ENCODE results near the gene ANKRD23. TPM values are rescaled to one million over a fixed set of nuclear protein-coding genes. Genes with fewer than 3 reads are reported as not detected.

Gene ANKRD23
- total RNA-seq, 1 experiment from 2014 or later: 1.8 TPM

DNA sequence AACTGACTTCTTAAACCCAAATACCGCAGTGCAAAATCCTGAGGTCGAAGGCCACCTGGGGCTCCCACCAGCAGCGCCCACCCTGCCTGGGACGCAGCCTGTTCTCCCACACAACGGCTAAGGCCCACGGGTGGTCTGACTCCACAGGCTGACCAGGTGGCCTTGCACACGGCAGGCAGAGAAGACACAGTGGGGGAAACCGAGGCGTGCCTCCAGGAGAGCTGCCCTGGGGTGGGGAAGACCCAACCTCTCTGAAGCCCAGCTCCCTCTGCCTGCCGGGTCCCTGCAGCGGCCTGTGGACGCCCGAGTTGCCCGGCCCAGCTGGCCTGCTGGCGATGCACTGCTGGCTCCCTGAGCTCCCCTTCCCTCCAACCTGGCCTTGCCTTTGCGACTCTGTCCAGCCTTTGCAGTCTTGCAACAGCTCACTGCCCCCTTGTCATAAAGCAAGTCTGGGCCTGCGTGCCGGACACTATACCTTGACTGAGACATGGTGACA lies 35.8 kb upstream of the ANKRD23 start:
- in situ Hi-C loops (cut with HindIII; ENCODE audit: low pct_unique_long_range_greater_than_20kb, low sequenced_read_pairs): no loop called here
- no peak for DNase-seq (ENCODE audit: low read depth, low spot score)

DNA sequence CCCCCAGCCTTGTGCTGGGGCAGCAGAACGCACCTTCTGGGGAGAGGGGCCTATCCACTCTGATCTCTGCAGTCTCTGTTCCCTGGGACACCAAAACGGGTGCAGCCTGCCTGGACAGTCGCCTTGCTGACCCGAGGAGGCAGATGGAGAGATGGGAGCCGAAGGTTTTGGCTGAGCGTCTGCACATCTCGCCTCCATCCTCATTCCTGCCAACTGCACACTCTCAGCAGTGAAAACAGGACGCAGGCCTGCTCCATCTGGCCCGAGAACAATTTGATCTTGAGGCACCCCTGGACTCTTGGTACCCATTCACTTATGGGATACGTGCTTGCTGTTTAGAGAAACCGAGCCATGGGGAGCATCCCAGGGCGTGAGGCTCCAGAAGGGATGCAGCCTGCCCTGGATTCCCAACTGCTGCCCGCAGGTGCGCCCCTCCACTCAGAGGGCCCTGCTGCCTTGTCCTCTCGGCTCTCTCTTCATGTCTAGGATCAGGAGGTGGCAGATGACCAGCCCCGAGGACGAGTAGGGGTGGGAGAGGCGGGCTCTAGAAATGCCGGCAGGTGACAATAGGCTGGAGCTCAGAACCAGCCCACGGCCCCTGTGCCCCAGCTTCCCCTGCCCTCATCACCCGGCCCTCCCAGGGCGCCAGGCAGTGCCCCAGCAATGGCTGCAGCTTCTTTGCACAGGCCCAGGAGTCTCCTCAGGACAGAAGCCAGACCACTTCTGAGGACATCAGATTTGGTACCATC lies 35.1 kb upstream of the ANKRD23 start:
- no peak for DNase-seq (ENCODE audit: low read depth, low spot score)
- in situ Hi-C loops (cut with HindIII; ENCODE audit: low pct_unique_long_range_greater_than_20kb, low sequenced_read_pairs): no loop called here

DNA sequence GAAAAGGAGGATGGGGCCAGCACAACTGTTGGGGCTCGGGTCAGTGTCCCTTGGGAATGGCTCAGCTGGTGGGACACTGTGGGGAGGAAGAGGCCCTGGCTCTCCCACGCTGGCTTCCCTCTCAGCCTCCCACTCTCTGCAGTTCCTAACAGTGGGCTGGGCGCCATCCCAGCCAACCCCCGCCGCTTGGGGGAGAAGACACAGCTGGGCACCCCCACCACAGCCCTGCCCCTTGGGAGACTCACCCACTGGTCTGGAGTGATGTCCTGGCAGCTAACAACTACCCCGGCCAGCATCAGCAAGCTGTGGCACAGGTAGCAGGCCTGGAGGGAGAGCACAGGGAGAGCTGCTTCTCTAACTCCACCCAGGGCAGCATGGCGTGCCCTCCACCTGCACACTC lies 34.4 kb upstream of the ANKRD23 start:
- no peak for DNase-seq (ENCODE audit: low read depth, low spot score)
- in situ Hi-C loops (cut with HindIII; ENCODE audit: low pct_unique_long_range_greater_than_20kb, low sequenced_read_pairs): no loop called here

DNA sequence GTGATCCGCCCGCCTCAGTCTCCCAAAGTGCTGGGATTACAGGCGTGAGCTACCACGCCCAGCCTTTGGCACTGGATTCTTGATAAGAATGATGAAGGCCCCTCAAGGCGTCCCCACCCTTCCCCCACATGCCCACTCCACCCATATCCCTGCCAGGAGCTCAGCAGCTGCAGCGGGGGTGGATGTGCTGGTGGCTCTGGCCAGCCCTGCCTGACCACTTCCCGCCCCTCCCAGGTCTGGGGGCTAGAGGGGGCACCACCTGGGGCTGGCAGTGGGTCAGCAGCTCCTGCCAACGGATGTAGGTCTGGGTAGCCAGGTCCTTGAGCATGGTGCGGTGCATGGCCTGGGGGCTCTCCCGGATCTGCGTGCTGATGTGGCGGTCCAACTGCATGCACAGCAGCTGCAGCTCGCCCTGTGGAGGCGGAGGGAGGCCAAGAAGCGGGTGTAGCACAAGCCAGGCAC lies 33.8 kb upstream of the ANKRD23 start:
- in situ Hi-C loops (cut with HindIII; ENCODE audit: low pct_unique_long_range_greater_than_20kb, low sequenced_read_pairs): no loop called here
- no peak for DNase-seq (ENCODE audit: low read depth, low spot score)

DNA sequence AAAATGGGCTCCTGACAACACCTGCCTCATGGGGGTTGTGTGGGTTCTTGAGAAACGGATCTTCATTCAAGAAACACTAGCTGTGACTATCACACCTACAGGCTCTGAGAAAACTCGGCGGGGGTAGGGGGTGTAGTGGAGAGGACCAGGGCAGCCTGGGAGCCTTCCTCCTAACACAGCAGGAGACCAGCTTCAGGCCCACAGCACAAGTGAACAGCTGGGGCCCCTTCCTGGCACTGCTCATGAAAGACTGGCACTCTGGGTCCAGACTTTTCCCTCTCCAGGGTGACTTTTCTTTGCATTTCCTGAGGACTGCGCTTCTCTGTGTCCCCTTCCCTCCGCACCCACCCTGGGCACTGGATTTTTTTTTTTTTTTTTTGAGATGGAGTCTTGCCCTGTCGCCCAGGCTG lies 33.2 kb upstream of the ANKRD23 start:
- in situ Hi-C loops (cut with HindIII; ENCODE audit: low pct_unique_long_range_greater_than_20kb, low sequenced_read_pairs): no loop called here

DNA sequence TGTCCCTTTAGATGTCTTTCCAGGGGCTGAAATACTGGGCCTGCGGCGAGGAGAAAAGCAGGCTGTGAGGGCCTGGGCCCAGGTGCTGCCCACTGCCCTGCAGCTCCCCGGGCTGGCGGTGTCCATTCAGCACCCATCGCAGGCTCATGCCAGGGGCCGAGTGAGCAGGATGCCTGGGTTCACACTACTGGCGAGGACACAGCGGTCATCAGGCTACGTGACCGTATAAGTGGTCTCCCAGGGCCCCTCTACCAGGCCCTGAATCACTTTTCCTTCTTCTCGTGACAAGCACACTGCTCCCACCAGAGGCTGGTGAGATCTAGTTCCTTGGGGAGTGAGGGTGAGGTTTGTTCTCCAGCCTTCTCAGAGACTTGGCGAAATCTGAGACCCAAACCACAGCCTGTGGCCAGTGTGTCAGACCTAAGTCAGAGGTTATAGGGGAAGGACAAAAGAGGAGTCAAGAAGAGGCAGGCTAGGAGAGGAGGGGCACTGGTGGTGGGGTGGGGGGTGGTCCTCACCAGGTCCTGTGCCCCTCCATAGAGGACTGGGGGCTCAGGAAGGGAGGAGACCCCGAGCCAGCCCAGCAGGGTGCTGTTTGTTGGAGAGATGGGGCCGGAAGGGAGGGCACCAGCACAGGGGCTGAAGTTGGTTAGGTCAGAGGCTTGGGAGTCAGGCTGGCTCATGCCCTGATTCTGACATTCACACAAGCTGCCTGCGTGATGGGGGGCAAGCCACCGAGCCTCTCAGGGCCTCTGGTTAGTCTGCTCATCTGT lies 32.6 kb upstream of the ANKRD23 start:
- no peak for DNase-seq (ENCODE audit: low read depth, low spot score)
- in situ Hi-C loops (cut with HindIII; ENCODE audit: low pct_unique_long_range_greater_than_20kb, low sequenced_read_pairs): no loop called here

More for the DNA sequence above, 33.2 kb upstream of the ANKRD23 start:
- no peak for DNase-seq (ENCODE audit: low read depth, low spot score)

DNA sequence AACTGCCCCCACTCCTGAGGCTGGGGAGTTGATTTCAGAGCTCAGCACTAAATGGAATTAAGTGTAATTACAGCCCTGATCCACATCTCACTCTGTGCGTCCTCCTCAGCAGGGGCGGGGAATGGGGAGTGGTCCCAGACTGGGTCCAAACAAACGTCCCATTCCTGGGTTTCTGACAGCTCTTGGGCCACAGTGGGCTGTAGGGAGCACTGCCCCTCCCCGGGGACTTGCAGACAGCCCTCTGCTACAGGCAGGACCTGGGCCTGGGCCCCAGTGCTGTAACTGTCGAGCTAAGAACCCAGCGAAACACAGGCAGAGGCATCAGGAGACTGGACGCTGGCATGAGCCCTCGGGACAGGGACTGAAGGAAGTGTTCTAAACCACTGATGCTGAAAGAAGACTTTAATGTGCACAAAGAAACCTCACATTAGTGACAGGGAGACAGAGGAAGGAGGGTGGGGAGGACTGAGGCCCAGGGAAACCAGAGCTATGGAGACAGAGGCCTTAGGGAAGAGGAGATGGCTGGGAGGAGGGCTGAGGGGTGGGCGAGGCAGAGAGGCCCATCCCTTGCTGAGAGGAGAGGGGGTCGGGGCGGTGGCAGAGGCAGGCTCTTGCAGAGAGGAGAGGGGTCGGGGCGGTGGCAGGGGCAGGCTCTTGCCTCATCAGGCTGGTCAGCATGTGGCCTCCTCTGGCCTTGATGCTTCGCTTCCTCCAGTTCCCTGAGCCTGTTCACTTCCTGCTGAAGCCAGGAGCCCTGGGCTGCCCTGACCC lies 31.9 kb upstream of the ANKRD23 start:
- in situ Hi-C loops (cut with HindIII; ENCODE audit: low pct_unique_long_range_greater_than_20kb, low sequenced_read_pairs): no loop called here
- peak; percentile 74 for DNase-seq (ENCODE audit: low read depth, low spot score)

DNA sequence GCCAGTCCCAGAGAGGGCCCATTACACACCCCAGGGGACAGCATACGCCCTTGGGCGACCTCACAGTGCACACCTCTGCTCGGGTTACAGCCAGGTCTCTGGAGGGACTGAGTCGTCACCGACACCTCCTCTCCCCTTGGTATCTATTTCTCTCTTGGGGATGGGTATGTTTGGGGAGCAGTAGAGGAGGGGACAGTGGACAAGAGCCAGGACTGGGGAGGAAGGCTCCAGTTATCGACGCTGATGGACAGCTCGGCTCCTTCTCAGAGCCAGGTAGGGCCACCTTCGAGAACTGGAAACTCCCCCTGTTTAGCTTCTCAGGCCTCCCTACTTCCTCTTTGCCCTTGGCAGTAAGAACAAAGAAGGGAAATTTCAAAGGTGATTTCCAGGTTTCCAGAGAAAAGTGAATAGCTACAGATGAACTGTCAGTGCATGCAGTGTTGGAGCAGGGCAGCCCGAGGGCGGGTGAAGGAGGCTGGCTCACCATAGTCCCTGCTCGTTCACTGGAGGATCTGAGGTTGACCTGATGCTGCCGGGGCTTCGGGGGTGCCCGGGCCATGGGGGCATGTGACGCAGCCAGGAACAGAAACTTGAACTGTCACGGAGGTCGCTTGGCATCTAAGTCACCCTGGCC lies 30.5 kb upstream of the ANKRD23 start:
- DNase-seq (ENCODE audit: low read depth, low spot score): no peak
- in situ Hi-C loops (cut with HindIII; ENCODE audit: low pct_unique_long_range_greater_than_20kb, low sequenced_read_pairs): no loop called here

DNA sequence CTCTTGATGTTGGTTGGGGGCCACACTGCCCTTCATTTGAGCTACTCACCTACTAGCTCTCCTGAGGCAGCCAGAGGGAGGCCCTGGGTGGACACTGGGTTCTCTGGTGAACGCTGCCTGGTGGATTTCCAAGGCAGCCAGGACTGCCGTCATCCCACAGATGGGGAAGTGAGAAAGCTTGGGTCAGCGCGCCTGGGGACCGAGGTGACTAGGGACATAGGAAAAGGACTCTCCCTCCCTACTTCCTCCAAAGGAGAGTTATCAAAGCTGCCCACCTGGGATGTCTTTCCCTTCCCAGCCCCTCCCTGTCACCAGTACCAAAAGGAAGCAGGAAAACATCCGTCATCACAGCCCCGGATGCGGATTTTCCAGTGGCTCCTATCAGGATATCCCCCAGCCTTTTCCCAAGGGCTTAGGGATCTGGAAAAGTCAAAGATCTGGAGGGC lies 29.9 kb upstream of the ANKRD23 start:
- in situ Hi-C loops (cut with HindIII; ENCODE audit: low pct_unique_long_range_greater_than_20kb, low sequenced_read_pairs): no loop called here
- no peak for DNase-seq (ENCODE audit: low read depth, low spot score)

DNA sequence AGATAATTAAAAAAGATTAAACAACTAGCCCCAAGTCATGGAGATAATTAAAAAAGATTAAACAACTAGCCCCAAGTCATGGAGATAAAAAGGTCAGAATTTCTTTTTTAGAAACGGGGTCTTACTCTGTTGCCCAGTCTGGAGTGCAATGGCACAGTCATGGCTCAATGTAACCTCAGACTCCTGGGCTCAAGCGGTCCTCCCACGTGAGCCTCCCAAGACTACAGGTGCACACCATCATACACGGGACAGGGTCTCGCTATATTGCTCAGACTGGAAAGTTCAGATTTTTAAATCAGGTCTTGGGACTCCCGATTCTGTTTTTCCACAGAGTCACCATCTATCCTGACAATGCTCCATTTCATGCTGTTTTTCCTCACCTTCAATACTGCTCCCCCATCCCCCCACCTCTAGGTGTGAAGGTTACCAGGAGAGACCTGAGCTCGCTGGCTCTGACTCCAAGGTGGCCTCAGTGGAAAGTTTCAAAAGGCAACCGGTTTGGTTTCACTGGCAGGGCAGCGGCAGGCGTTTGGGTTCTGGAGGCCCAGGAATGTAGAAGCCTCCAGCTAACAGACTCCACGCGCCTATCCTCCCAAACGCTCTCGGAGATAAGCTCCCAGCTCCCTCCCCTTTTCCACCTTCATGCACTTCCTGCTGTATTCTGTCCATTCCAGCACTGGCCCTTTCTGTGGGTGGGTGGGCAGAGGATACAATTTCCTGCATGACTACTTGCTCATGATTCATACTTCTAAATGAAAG lies 28.9 kb upstream of the ANKRD23 start:
- in situ Hi-C loops (cut with HindIII; ENCODE audit: low pct_unique_long_range_greater_than_20kb, low sequenced_read_pairs): no loop called here
- DNase-seq (ENCODE audit: low read depth, low spot score): no peak

DNA sequence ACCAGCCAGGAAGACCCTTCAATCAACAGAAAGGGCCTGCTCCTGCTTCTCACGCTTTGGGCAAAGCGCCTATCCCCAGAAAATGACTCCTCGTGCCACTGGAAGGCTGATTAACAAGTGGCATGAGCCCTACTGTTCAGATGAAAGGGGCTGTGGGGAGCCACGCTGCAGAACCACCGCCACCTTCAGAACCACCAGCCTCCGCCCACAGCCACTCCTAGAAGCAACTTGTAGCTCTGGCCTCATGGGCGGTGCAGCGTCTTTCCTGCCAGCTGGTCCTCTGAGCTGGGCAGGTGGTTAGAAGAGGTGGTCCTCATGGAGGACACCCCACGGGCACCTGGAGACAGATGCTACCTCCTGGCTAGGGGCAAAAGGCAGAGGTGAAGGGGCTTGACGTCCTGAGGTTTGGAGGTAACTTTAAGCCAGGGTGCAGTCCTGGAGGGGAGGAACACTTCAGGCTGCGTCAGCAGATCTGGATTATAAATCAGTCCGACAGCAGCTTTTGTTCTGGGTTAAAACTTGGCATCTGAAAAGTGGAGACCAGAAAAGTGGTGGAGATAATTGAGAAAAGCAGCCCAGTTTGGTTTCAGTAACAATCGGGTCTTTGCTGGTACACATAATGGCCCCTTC lies 26.9 kb upstream of the ANKRD23 start:
- in situ Hi-C loops (cut with HindIII; ENCODE audit: low pct_unique_long_range_greater_than_20kb, low sequenced_read_pairs): no loop called here
- DNase-seq (ENCODE audit: low read depth, low spot score): no peak

DNA sequence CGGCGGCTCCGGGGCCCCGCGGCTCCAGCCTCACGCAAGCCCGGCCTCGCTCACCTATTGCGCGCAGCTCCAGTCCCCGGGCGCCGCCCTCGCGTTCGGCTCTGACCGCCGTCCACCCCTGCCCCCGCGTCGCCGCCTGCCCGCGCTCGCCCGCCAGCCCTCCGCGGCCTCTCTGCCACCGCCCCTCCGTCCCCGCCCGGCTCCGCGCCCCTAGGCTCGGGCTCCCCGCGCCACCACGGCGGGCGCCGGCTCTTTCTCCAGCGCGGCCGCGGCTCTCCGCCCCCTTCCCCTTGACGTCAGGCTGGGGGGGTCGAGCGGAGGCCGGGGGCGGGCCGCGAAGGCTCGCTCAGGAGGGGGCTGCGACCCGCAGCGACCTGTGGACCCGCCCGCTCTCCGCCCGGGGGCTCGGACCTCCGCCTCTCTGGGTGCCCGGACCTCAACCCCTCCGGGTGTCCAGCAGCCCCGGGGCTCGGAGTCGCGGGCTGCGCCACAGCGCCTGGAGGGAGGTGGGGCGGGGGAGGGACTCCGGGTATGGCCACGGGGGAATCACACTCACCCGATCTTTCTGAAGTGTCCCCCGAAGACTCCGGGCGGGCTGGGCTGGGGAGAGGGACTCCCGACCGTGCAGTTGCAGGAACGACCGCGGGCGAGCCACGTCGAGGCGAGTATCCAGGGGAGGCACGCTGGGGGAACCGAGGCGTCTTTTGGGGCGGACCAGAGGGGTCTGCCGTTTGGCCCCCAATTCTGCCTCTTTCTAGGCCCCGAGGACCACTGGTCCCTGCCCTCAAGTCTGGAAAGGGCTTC lies 26.2 kb upstream of the ANKRD23 start, which contains the start of gene SEMA4C:
Gene SEMA4C, minus strand, starts transcription at position 259 of the 804 bp plus-strand sequence. CDS start 2,194 bp downstream, outside the sequence.
- in situ Hi-C loops (cut with HindIII; ENCODE audit: low pct_unique_long_range_greater_than_20kb, low sequenced_read_pairs): no loop called here
- DNase-seq (ENCODE audit: low read depth, low spot score): no peak

DNA sequence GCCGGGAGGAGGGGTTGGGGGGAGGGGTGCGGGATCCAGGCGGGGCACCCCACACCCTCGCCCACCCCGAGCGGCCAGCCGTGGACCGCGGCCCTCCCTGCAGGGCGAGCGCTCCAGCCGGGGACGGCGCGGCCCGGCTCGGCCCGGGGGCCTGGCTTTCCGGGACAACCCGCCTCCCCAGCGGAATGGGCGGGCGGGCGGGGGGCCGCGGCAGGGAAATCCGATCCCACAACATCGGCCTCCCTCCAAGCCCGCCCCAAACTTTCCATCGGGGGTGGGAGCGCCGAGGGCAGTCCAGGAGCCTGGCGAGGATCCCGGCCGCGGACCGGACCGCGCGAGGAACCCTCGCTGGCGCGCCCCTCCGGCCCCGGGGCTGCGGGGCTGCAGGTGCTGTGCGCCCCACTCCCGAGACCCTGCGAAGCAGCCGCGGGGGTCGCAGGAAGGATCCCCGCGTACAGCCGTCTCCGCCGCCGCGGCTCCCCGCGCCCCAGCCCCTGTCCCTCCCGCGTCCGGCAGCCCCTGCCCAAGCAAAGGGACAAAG lies 25.5 kb upstream of the ANKRD23 start:
- in situ Hi-C loops (cut with HindIII; ENCODE audit: low pct_unique_long_range_greater_than_20kb, low sequenced_read_pairs): no loop called here
- no peak for DNase-seq (ENCODE audit: low read depth, low spot score)

DNA sequence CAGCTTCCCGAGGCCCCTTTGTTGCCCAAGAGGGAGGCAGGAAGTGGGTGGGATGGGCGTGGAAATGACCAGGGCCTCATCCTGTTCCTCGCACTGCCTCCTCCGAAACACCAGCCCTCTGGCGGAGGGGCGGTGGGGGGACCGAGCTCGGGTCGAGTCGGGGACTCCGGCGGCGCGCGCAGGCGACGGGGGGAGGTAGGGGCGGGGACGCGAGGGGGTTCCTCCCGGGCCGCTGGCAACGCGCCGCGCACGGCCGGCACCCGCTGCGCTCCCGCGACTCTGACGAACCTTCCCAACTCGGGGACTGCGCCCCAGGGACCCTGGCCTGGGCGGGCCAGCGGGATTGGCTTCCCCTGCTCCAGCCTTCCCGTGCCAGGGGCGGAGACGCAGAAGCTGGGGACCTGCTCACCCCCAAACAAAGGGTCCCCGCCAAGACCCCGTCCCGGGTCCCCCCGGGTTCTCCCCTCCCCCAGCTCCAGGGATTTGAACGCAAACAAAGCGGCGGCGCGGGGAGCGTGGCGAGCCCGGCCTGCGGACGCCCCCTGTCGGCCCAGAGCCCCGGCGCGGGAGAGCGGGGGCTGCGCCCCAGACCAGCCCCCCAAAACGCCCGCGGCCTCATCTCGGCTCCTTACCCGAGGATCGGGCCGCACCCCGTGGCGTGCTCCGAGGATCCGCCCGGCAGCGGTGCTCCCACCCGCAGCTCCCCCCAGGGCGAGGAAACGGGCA lies 24.9 kb upstream of the ANKRD23 start:
- in situ Hi-C loops (cut with HindIII; ENCODE audit: low pct_unique_long_range_greater_than_20kb, low sequenced_read_pairs): no loop called here
- DNase-seq (ENCODE audit: low read depth, low spot score): peak; percentile 86

Data from SK-MEL-5 (cell line).